Measurements from ENCODE around the gene GLUD2. TPM values are rescaled to one million over a fixed set of nuclear protein-coding genes. Genes with fewer than 3 reads are reported as not detected.
"Not testable (repeated sequence)": the region's sequence is repeated elsewhere in the genome, so short reads cannot be mapped to it uniquely, and the experiment has no call there.

GLUD2 gene
- total and polyA plus RNA-seq, 10 of the 15 experiments (the other 5 are each of a cell fraction or from before 2014, with no cell fraction given): 0.05 to 1.5 (median 0.10) TPM; not detected in 1

- intact Hi-C loops (cut with micrococcal nuclease; ENCODE audit: unreplicated experiment); H3K4me3 ChIP-seq; H3K9ac ChIP-seq (ENCODE audit: control insufficient read depth, insufficient read depth, low read length); H3K36me3 ChIP-seq (ENCODE audit: control insufficient read depth in 2 of 2, insufficient read depth in 2 of 2, low read length in 1 of 2); H3K9me3 ChIP-seq (replicated peaks; ENCODE audit: control insufficient read depth, insufficient read depth, low read length); H4K20me1 ChIP-seq (ENCODE audit: control insufficient read depth, insufficient read depth); POLR2A ChIA-PET; H3K4me2 ChIP-seq (ENCODE audit: control insufficient read depth, insufficient read depth); FAIRE-seq; RAD21 ChIA-PET (ENCODE audit: unreplicated experiment); ATAC-seq; H3K4me1 ChIP-seq (ENCODE audit: control insufficient read depth, insufficient read depth, low read length); SMC1A ChIA-PET (ENCODE audit: uncharacterized antibody, unreplicated experiment); in situ Hi-C loops (cut with MboI); H3K27ac ChIP-seq (ENCODE audit: control insufficient read depth, insufficient read depth); BruUV-seq (replicated peaks); DNase-seq (ENCODE audit: low read depth, low spot score); H3K79me2 ChIP-seq (ENCODE audit: control insufficient read depth, insufficient read depth, low read length); H2AFZ ChIP-seq (ENCODE audit: control insufficient read depth, low read depth, low read length); H3K27me3 ChIP-seq (replicated peaks in 1 of 2; ENCODE audit: control insufficient read depth in 2 of 2, insufficient read depth in 2 of 2, low read length in 1 of 2): not testable (repeated sequence)
- CTCF ChIA-PET: interaction anchor here (1.4 kb wide), 1 partner anchor 38 kb away, joined by 3 read pairs; no protein-coding TSS in a partner anchor
- WGBS (ENCODE audit: insufficient coverage, insufficient replicate concordance, low lambda C conversion rate, missing lambda C conversion rate): 18% methylated on average over 2 of the region's 2 CpGs
Measured at GRCh38 chrX:121084247-121084646, 36.8 kb downstream of the GLUD2 start.

GRCh38 chrX:121084903-121085611, 37.6 kb downstream of the GLUD2 start:
- H2AFZ ChIP-seq (ENCODE audit: control insufficient read depth, low read depth, low read length): no peak overlapping the region
- no peak overlapping the region for H3K4me3 ChIP-seq
- DNase-seq (ENCODE audit: low read depth, low spot score) (no peak), FAIRE-seq (no peak), ATAC-seq (no peak)
- H3K27ac ChIP-seq (ENCODE audit: control insufficient read depth, insufficient read depth): no peak overlapping the region
- SMC1A ChIA-PET (ENCODE audit: uncharacterized antibody, unreplicated experiment): no interaction called here
- no peaks in the 10 kb centered on the region for H3K27me3 ChIP-seq (replicated peaks in 1 of 2; ENCODE audit: control insufficient read depth in 2 of 2, insufficient read depth in 2 of 2, low read length in 1 of 2)
- H3K79me2 ChIP-seq (ENCODE audit: control insufficient read depth, insufficient read depth, low read length): no peaks in the 10 kb centered on the region
- H3K9ac ChIP-seq (ENCODE audit: control insufficient read depth, insufficient read depth, low read length): no peak overlapping the region
- H3K36me3 ChIP-seq (ENCODE audit: control insufficient read depth in 2 of 2, insufficient read depth in 2 of 2, low read length in 1 of 2): no peaks in the 10 kb centered on the region
- intact Hi-C loops (cut with micrococcal nuclease; ENCODE audit: unreplicated experiment): no loop called here
- H3K4me1 ChIP-seq (ENCODE audit: control insufficient read depth, insufficient read depth, low read length): no peaks in the 10 kb centered on the region
- in situ Hi-C loops (cut with MboI): no loop called here
- RAD21 ChIA-PET (ENCODE audit: unreplicated experiment): no interaction called here
- H3K9me3 ChIP-seq (replicated peaks; ENCODE audit: control insufficient read depth, insufficient read depth, low read length): no peaks in the 10 kb centered on the region; the same call in 2 of the 3 replicates
- no peak overlapping the region for H3K4me2 ChIP-seq (ENCODE audit: control insufficient read depth, insufficient read depth)
- no TSS peak for BruUV-seq (replicated peaks)
- no peaks in the 10 kb centered on the region for H4K20me1 ChIP-seq (ENCODE audit: control insufficient read depth, insufficient read depth)
- POLR2A ChIA-PET: no interaction called here
- CTCF ChIA-PET: interaction anchor here (1.4 kb wide), 1 partner anchor 37 kb away, joined by 3 read pairs; no protein-coding TSS in a partner anchor
- TF ChIP-seq ZNF622 (IDR thresholded peaks at IDR 0.05): no peak
- TF ChIP-seq CBFB (IDR thresholded peaks at IDR 0.05; ENCODE audit: low read depth): no peak
- no peak for TF ChIP-seq MEF2A (IDR thresholded peaks at IDR 0.05; ENCODE audit: insufficient read depth, low read depth, low read length)
- no peak for TF ChIP-seq ELK1 (IDR thresholded peaks at IDR 0.05; ENCODE audit: low read depth, low read length)
- TF ChIP-seq CEBPB (IDR thresholded peaks at IDR 0.05; ENCODE audit: borderline replicate concordance in 1 of 2, low read depth in 2 of 2, low read length in 2 of 2): no peak
- TF ChIP-seq PAX5 (IDR thresholded peaks at IDR 0.05; ENCODE audit: borderline replicate concordance, low read depth, low read length): no peak
- TF ChIP-seq MLLT1 (IDR thresholded peaks at IDR 0.05): no peak
- TF ChIP-seq ATF7 (IDR thresholded peaks at IDR 0.05; ENCODE audit: low read depth): no peak
- WGBS (ENCODE audit: insufficient coverage, insufficient replicate concordance, low lambda C conversion rate, missing lambda C conversion rate): 30% methylated on average over 3 of the region's 3 CpGs
